H1 (cell line): ENCODE data around the gene MBD3L3. TPM values are rescaled to one million over a fixed set of nuclear protein-coding genes. Genes with fewer than 3 reads are reported as not detected.

Experiments used
- CTCF ChIA-PET: fragments of 300-600 bp; sonication (Branson Sonifier 250); formaldehyde crosslinking; loops from one replicate; lab custom pipeline; 2021; ENCODE audit not compliant: partially characterized antibody; lab: Charles Lee
- POLR2A ChIA-PET: fragments of 300-600 bp; sonication (Branson Sonifier 250); formaldehyde crosslinking; loops from one replicate; lab custom pipeline; 2021; ENCODE audit warnings: inconsistent platforms; ENCODE audit not compliant: partially characterized antibody; lab: Charles Lee
- DNase-seq, 2 experiments: peaks; one replicate each; pipeline versions ENCODE4 v3.0.0 to v3.0.0-alpha.2; 2010 to 2022; ENCODE audit warnings: low spot score in 2 of 2, low read depth in 1 of 2, mixed read lengths in 1 of 2
- FAIRE-seq: peaks from 2 replicates; lab custom pipeline; 2011; peaks lifted over from hg19 to GRCh38; lab: Jason Lieb, UNC
- H2AFZ ChIP-seq: 2 replicates; pipeline ENCODE4 v1.8.1; 2012; ENCODE audit warnings: low read length, inconsistent platforms
- H2AK5ac ChIP-seq: 2 replicates; pipeline ENCODE4 v1.6.1; 2013; ENCODE audit warnings: low read depth, low read length
- H2BK120ac ChIP-seq: replicated peaks from 2 replicates; pipeline ENCODE3; 2013; ENCODE audit warnings: low read depth, low read length, inconsistent platforms
- H2BK12ac ChIP-seq: 2 replicates; pipeline ENCODE4 v1.6.1; 2013; ENCODE audit warnings: low read depth, low read length
- H2BK15ac ChIP-seq: 2 replicates; pipeline ENCODE4 v1.6.1; 2013; ENCODE audit warnings: low read length
- H2BK20ac ChIP-seq: 2 replicates; pipeline ENCODE4 v1.6.1; 2013; ENCODE audit warnings: low read length
- H2BK5ac ChIP-seq: 2 replicates; pipeline ENCODE4 v1.6.1; 2013; ENCODE audit warnings: low read depth, low read length
- H3K14ac ChIP-seq: 2 replicates; pipeline ENCODE4 v1.6.1; 2013; ENCODE audit warnings: inconsistent platforms; ENCODE audit not compliant: insufficient read length
- H3K18ac ChIP-seq: 2 replicates; pipeline ENCODE4 v1.6.1; 2013; ENCODE audit warnings: low read length; ENCODE audit errors: extremely low read depth
- H3K23ac ChIP-seq: 2 replicates; pipeline ENCODE4 v1.6.1; 2013; ENCODE audit warnings: inconsistent platforms; ENCODE audit not compliant: insufficient read length
- H3K23me2 ChIP-seq: 2 replicates; pipeline ENCODE4 v1.6.1; 2013; ENCODE audit warnings: low read depth, low read length
- H3K27ac ChIP-seq: 2 replicates; pipeline ENCODE4 v1.6.1; 2011; ENCODE audit warnings: low read depth, low read length, inconsistent platforms
- H3K27me3 ChIP-seq, 4 experiments: replicated peaks in 1 of 4; 1 replicate in 1 of 4; 2 replicates in 3 of 4; pipeline versions ENCODE4 v1.6.1 to v1.8.1; 2011 to 2013; ENCODE audit warnings: low read length in 3 of 4, mild to moderate bottlenecking in 3 of 4, inconsistent platforms in 2 of 4, mixed read lengths in 2 of 4, moderate library complexity in 1 of 4; ENCODE audit not compliant: control insufficient read depth in 3 of 4, insufficient read depth in 3 of 4; ENCODE audit errors: extremely low read depth in 1 of 4
- H3K36me3 ChIP-seq, 4 experiments: 2 replicates each; pipeline versions ENCODE4 v1.6.1 to v1.8.1; 2011 to 2013; ENCODE audit warnings: mild to moderate bottlenecking in 4 of 4, low read length in 3 of 4, moderate library complexity in 2 of 4, control low read depth in 1 of 4, inconsistent platforms in 1 of 4; ENCODE audit not compliant: insufficient read depth in 4 of 4, control insufficient read depth in 2 of 4
- H3K4ac ChIP-seq: replicated peaks from 2 replicates; pipeline ENCODE3; 2013; ENCODE audit warnings: low read length, low read depth, mixed read lengths, inconsistent platforms; ENCODE audit not compliant: insufficient read length
- H3K4me1 ChIP-seq, 4 experiments: replicated peaks in 1 of 4; 1 replicate in 1 of 4; 2 replicates in 3 of 4; pipeline versions ENCODE4 v1.6.1 to v1.8.1; 2011 to 2013; ENCODE audit warnings: low read length in 3 of 4, inconsistent platforms in 2 of 4, mixed read lengths in 1 of 4; ENCODE audit not compliant: insufficient read depth in 4 of 4, control insufficient read depth in 3 of 4
- H3K4me2 ChIP-seq, 2 experiments: 2 replicates each; pipeline versions ENCODE4 v1.6.1 to v1.8.1; 2011 to 2013; ENCODE audit warnings: low read depth in 2 of 2, low read length in 2 of 2, control low read depth in 1 of 2, inconsistent platforms in 1 of 2, mild to moderate bottlenecking in 1 of 2; ENCODE audit not compliant: insufficient read depth in 1 of 2
- H3K4me3 ChIP-seq, 4 experiments: fragments of 200-600, 300-600 bp in 1 of 4; sonication (generic), shearing (Covaris generic), sonication (Bioruptor Twin) in 1 of 4; 2 replicates each; pipeline versions ENCODE4 v1.5.1 to v1.8.1; 2011 to 2016; ENCODE audit warnings: low read length in 4 of 4, low read depth in 3 of 4, control low read depth in 2 of 4, inconsistent platforms in 2 of 4, mild to moderate bottlenecking in 2 of 4, mixed read lengths in 1 of 4, moderate library complexity in 1 of 4; ENCODE audit not compliant: insufficient read depth in 2 of 4; ENCODE audit errors: extremely low read depth in 1 of 4
- H3K56ac ChIP-seq: replicated peaks from 2 replicates; pipeline ENCODE3; 2013; ENCODE audit warnings: low read depth, mild to moderate bottlenecking, mixed read lengths, low read length, inconsistent platforms; ENCODE audit not compliant: insufficient read length
- H3K79me1 ChIP-seq: 2 replicates; pipeline ENCODE4 v1.6.1; 2013; ENCODE audit warnings: low read depth, low read length, control low read depth
- H3K79me2 ChIP-seq, 2 experiments: 2 replicates each; pipeline versions ENCODE4 v1.6.1 to v1.8.1; 2012 to 2013; ENCODE audit warnings: low read length in 2 of 2, mild to moderate bottlenecking in 2 of 2, inconsistent platforms in 1 of 2; ENCODE audit not compliant: insufficient read depth in 2 of 2, control insufficient read depth in 1 of 2
- H3K9ac ChIP-seq, 4 experiments: replicated peaks in 1 of 4; 1 replicate in 1 of 4; 2 replicates in 3 of 4; pipeline versions ENCODE4 v1.6.1 to v1.8.1; 2011 to 2013; ENCODE audit warnings: low read depth in 3 of 4, low read length in 3 of 4, control low read depth in 2 of 4, mild to moderate bottlenecking in 2 of 4, moderate library complexity in 2 of 4, inconsistent platforms in 1 of 4; ENCODE audit errors: extremely low read depth in 1 of 4
- H3K9me3 ChIP-seq, 2 experiments: 2 replicates each; pipeline versions ENCODE4 v1.6.1 to v1.8.1; 2012 to 2013; ENCODE audit warnings: mild to moderate bottlenecking in 2 of 2, moderate library complexity in 2 of 2, control low read depth in 1 of 2, inconsistent platforms in 1 of 2, low read depth in 1 of 2, low read length in 1 of 2, mixed read lengths in 1 of 2; ENCODE audit not compliant: insufficient read depth in 2 of 2
- H4K20me1 ChIP-seq, 2 experiments: replicated peaks in 1 of 2; 2 replicates each; pipeline versions ENCODE3 to v1.8.1; 2011 to 2013; ENCODE audit warnings: inconsistent platforms in 2 of 2, low read length in 2 of 2, mild to moderate bottlenecking in 1 of 2; ENCODE audit not compliant: insufficient read depth in 2 of 2, control insufficient read depth in 1 of 2
- H4K5ac ChIP-seq: 2 replicates; pipeline ENCODE4 v1.6.1; 2013; ENCODE audit warnings: low read length, low read depth, mixed read lengths, inconsistent platforms; ENCODE audit not compliant: insufficient read length
- H4K8ac ChIP-seq: 2 replicates; pipeline ENCODE4 v1.8.0; 2013; ENCODE audit warnings: mild to moderate bottlenecking, moderate library complexity, low read length, inconsistent platforms; ENCODE audit not compliant: insufficient read depth; ENCODE audit errors: extremely low read depth
- H4K91ac ChIP-seq: replicated peaks from 2 replicates; pipeline ENCODE3; 2013; ENCODE audit warnings: low read length, mixed read lengths, inconsistent platforms; ENCODE audit not compliant: insufficient read length
- ATF2 ChIP-seq: IDR thresholded peaks from 2 replicates; pipeline ENCODE4 v1.6.1; 2012; ENCODE audit warnings: low read length, inconsistent platforms
- E2F6 ChIP-seq: IDR thresholded peaks from 2 replicates; pipeline ENCODE4 v1.6.1; 2012; ENCODE audit warnings: inconsistent platforms
- FOSL1 ChIP-seq: IDR thresholded peaks from 2 replicates; pipeline ENCODE4 v1.6.1; 2011; ENCODE audit warnings: mild to moderate bottlenecking, low read depth, low read length, moderate library complexity; ENCODE audit not compliant: insufficient read depth
- HDAC2 ChIP-seq, 2 experiments: fragments of 300-600 bp in 1 of 2; sonication (generic) in 1 of 2; IDR thresholded peaks; 2 replicates each; pipeline ENCODE4 v1.6.1; 2011 to 2012; ENCODE audit warnings: low read depth in 2 of 2, low read length in 2 of 2, mild to moderate bottlenecking in 2 of 2, moderate library complexity in 2 of 2, borderline replicate concordance in 1 of 2, inconsistent platforms in 1 of 2
- JUND ChIP-seq: IDR thresholded peaks from 2 replicates; pipeline ENCODE4 v1.6.1; 2011; ENCODE audit warnings: mild to moderate bottlenecking, improper control_type of control experiment, low read length
- KDM1A ChIP-seq: fragments of 200-600, 300-600 bp; sonication (generic); IDR thresholded peaks from 2 replicates; pipeline ENCODE4 v1.7.1; 2016; ENCODE audit warnings: mild to moderate bottlenecking, low read length, borderline replicate concordance
- KDM4A ChIP-seq: IDR thresholded peaks from one replicate; pipeline ENCODE4 v1.7.1; 2012; ENCODE audit warnings: low read depth, mild to moderate bottlenecking, moderate library complexity, low read length, inconsistent platforms; ENCODE audit not compliant: severe bottlenecking
- MAFK ChIP-seq: IDR thresholded peaks from 2 replicates; pipeline ENCODE4 v1.6.1; 2012; ENCODE audit warnings: low read depth, mild to moderate bottlenecking, improper control_type of control experiment, low read length
- RBBP5 ChIP-seq: IDR thresholded peaks from 2 replicates; pipeline ENCODE4 v1.7.1; 2012; ENCODE audit warnings: low read depth, mild to moderate bottlenecking, inconsistent platforms, low read length, moderate library complexity, borderline replicate concordance
- SIN3A ChIP-seq, 2 experiments: IDR thresholded peaks in 1 of 2; conservative IDR thresholded peaks in 1 of 2; 2 replicates each; pipeline ENCODE4 v1.6.1; 2011 to 2012; ENCODE audit warnings: low read length in 2 of 2, improper control_type of control experiment in 1 of 2, low read depth in 1 of 2, mild to moderate bottlenecking in 1 of 2
- SP4 ChIP-seq: IDR thresholded peaks from 2 replicates; pipeline ENCODE4 v1.6.1; 2012; ENCODE audit warnings: low read length, inconsistent platforms
- ZNF274 ChIP-seq: IDR thresholded peaks from 2 replicates; pipeline ENCODE4 v1.7.0; 2012; ENCODE audit warnings: low read length, borderline replicate concordance; ENCODE audit errors: extremely low read depth
- WGBS, 2 experiments: shearing (Covaris generic) in 1 of 2; methylation state at CpG; one replicate each; pipeline versions ENCODE4 v1.1.6 to v1.1.7; 2013 to 2015; ENCODE audit warnings: low lambda C conversion rate in 2 of 2, mixed read lengths in 2 of 2, inconsistent platforms in 1 of 2, low coverage in 1 of 2, missing lambda C conversion rate in 1 of 2; ENCODE audit not compliant: insufficient replicate concordance in 2 of 2, insufficient coverage in 1 of 2, insufficient read length in 1 of 2; ENCODE audit errors: extremely low coverage in 1 of 2, missing lambda C conversion rate in 1 of 2; 5-methylcytosine and 5-hydroxymethylcytosine counted together
- polyA plus RNA-seq, 7 experiments: library from polyadenylated mRNA; depleted of rRNA in 3 of 7; stranded (reverse) in 5 of 7; unstranded in 2 of 7; fragments of >200 nt in 5 of 7; fragments of 200-250 nt in 2 of 7; gene quantifications; 1 replicate in 5 of 7; 2 replicates in 1 of 7; 4 replicates in 1 of 7; pipeline versions ENCODE4 v1.2.1 to v1.2.3, GENCODE V29; 2011 to 2013; ENCODE audit warnings: missing spikeins in 2 of 7, mixed read lengths in 2 of 7
- total RNA-seq: library from RNA; stranded (reverse); fragmentation: NEBNext Ultra II Directional; extraction: Animal tissue kit (Norgen Biotek cat#: 25700); gene quantifications from 2 replicates; pipeline ENCODE4 v1.2.1, GENCODE V29; 2021

The MBD3L3 gene
- total and polyA plus RNA-seq, 2 of the 8 experiments (the other 6 are each of a cell fraction or from before 2014, with no cell fraction given): not detected

DNA sequence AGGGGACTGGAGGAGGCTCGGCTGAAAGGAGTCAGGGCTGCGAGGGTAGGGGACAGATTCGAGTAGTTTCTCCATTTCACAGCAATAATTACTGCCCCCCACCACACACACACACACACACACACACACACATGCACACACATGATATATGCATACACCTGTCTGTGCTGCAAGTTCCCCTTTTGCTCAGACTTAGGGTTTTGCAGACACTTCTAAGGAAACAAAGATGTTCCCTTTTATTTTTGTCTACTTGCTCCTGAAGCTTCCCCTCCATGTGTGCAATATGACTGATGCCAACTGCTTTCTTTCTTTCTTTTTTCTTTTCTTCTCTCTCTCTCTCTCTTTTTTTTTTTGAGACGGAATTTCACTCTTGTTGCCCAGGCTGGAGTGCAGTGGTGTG is 50.6 kb downstream of the MBD3L3 start:
- no peak overlapping the region for H2BK120ac ChIP-seq
- H3K27ac ChIP-seq: no peak overlapping the region
- H3K18ac ChIP-seq: no peak overlapping the region
- H3K14ac ChIP-seq: no peak overlapping the region
- peaks cover 40 to 57% of the 10 kb centered on the region in 2 experiments for H3K9me3 ChIP-seq
- no peak overlapping the region for H2AFZ ChIP-seq
- no peak overlapping the region for H4K5ac ChIP-seq
- no peak overlapping the region for H3K56ac ChIP-seq
- H2BK15ac ChIP-seq: no peak overlapping the region
- no peaks in the 10 kb centered on the region for H3K4me1 ChIP-seq
- no peaks in the 10 kb centered on the region for H3K79me1 ChIP-seq
- no peak overlapping the region for H2BK5ac ChIP-seq
- H3K27me3 ChIP-seq: no peaks in the 10 kb centered on the region
- H4K91ac ChIP-seq: no peak overlapping the region
- H3K4ac ChIP-seq: no peak overlapping the region
- FAIRE-seq (no peak), DNase-seq (no peak)
- POLR2A ChIA-PET: no interaction called here
- no peak overlapping the region for H3K4me3 ChIP-seq
- no peak overlapping the region for H2BK12ac ChIP-seq
- no peak overlapping the region for H2BK20ac ChIP-seq
- no peaks in the 10 kb centered on the region for H4K20me1 ChIP-seq
- H3K4me2 ChIP-seq: no peak overlapping the region
- H3K9ac ChIP-seq: no peak overlapping the region
- no peaks in the 10 kb centered on the region for H3K23me2 ChIP-seq
- CTCF ChIA-PET: no interaction called here
- no peaks in the 10 kb centered on the region for H3K79me2 ChIP-seq
- H3K23ac ChIP-seq: no peak overlapping the region
- H4K8ac ChIP-seq: no peak overlapping the region
- H3K36me3 ChIP-seq: no peaks in the 10 kb centered on the region
- WGBS, 2 experiments: 89% methylated on average over 3 of the region's 4 CpGs; no CpG with 5 or more reads in 1 of the 2 experiments
- no peak overlapping the region for H2AK5ac ChIP-seq
- TF ChIP-seq JUND: no peak
- TF ChIP-seq ZNF274: no peak
- no peak for TF ChIP-seq FOSL1
- TF ChIP-seq KDM4A: no peak
- TF ChIP-seq MAFK: no peak
- no peak for TF ChIP-seq KDM1A
- TF ChIP-seq RBBP5: no peak
- no peak for TF ChIP-seq SP4
- no peak for TF ChIP-seq HDAC2 (IDR thresholded peaks at IDR 0.05; ENCODE audit: borderline replicate concordance in 1 of 2, low read depth in 2 of 2, low read length in 2 of 2)
- no peak for TF ChIP-seq ATF2
- TF ChIP-seq SIN3A (conservative IDR thresholded peaks at IDR 0.05 in 1 of 2, IDR thresholded peaks at IDR 0.05 in 1 of 2; ENCODE audit: low read depth in 1 of 2, low read length in 2 of 2): no peak
- TF ChIP-seq E2F6: no peak
